H1 (cell line): ENCODE data around the gene PAQR8. TPM values are rescaled to one million over a fixed set of nuclear protein-coding genes. Genes with fewer than 3 reads are reported as not detected.

Source experiments
- CBX8 ChIP-seq: fragments of 300-800, 300-1000 bp; sonication (generic); IDR thresholded peaks from 2 replicates; pipeline ENCODE4 v1.7.1; 2016; ENCODE audit warnings: low read depth, low read length, borderline replicate concordance
- CREB1 ChIP-seq: IDR thresholded peaks from 2 replicates; pipeline ENCODE4 v1.6.1; 2012; ENCODE audit warnings: inconsistent platforms
- HDAC2 ChIP-seq, 2 experiments: fragments of 300-600 bp in 1 of 2; sonication (generic) in 1 of 2; IDR thresholded peaks; 2 replicates each; pipeline ENCODE4 v1.6.1; 2011 to 2012; ENCODE audit warnings: low read depth in 2 of 2, low read length in 2 of 2, mild to moderate bottlenecking in 2 of 2, moderate library complexity in 2 of 2, borderline replicate concordance in 1 of 2, inconsistent platforms in 1 of 2
- PHF8 ChIP-seq: fragments of 200-600 bp; sonication (generic); conservative IDR thresholded peaks from 2 replicates; pipeline ENCODE4 v1.7.1; 2012; ENCODE audit warnings: low read depth, mild to moderate bottlenecking, inconsistent platforms, low read length, moderate library complexity
- RBBP5 ChIP-seq: IDR thresholded peaks from 2 replicates; pipeline ENCODE4 v1.7.1; 2012; ENCODE audit warnings: low read depth, mild to moderate bottlenecking, inconsistent platforms, low read length, moderate library complexity, borderline replicate concordance
- RNF2 ChIP-seq: fragments of 200-900, 300-1000 bp; sonication (generic); IDR thresholded peaks from 2 replicates; pipeline ENCODE4 v1.7.1; 2016; ENCODE audit warnings: borderline replicate concordance, low read depth, mild to moderate bottlenecking, antibody characterized with exemption, low read length; ENCODE audit not compliant: poor library complexity, severe bottlenecking; ENCODE audit errors: missing control alignments
- TAF1 ChIP-seq: IDR thresholded peaks from 2 replicates; pipeline ENCODE4 v1.6.1; 2011; ENCODE audit warnings: mild to moderate bottlenecking, low read depth, low read length
- polyA plus RNA-seq, 7 experiments: library from polyadenylated mRNA; depleted of rRNA in 3 of 7; stranded (reverse) in 5 of 7; unstranded in 2 of 7; fragments of >200 nt in 5 of 7; fragments of 200-250 nt in 2 of 7; gene quantifications; 1 replicate in 5 of 7; 2 replicates in 1 of 7; 4 replicates in 1 of 7; pipeline versions ENCODE4 v1.2.1 to v1.2.3, GENCODE V29; 2011 to 2013; ENCODE audit warnings: missing spikeins in 2 of 7, mixed read lengths in 2 of 7
- total RNA-seq: library from RNA; stranded (reverse); fragmentation: NEBNext Ultra II Directional; extraction: Animal tissue kit (Norgen Biotek cat#: 25700); gene quantifications from 2 replicates; pipeline ENCODE4 v1.2.1, GENCODE V29; 2021
- TF ChIP-seq, protein P1 (sequence below), 3 experiments: IDR thresholded peaks; 1 replicate in 2 of 3; 2 replicates in 1 of 3; pipeline versions ENCODE4 v1.5.1 to v1.6.1; 2011; ENCODE audit warnings: low read length in 3 of 3, mild to moderate bottlenecking in 3 of 3, inconsistent platforms in 2 of 3, low read depth in 1 of 3, moderate library complexity in 1 of 3; ENCODE audit not compliant: insufficient read depth in 1 of 3; ENCODE audit errors: control extremely low read depth in 1 of 3

The PAQR8 gene
- total and polyA plus RNA-seq, 2 of the 8 experiments (the other 6 are each of a cell fraction or from before 2014, with no cell fraction given) = 7.6 to 9.6 TPM

GRCh38 chr6:52328729-52329128, 33.2 kb upstream of the PAQR8 start (continued):
- TF ChIP-seq, protein P1, sequence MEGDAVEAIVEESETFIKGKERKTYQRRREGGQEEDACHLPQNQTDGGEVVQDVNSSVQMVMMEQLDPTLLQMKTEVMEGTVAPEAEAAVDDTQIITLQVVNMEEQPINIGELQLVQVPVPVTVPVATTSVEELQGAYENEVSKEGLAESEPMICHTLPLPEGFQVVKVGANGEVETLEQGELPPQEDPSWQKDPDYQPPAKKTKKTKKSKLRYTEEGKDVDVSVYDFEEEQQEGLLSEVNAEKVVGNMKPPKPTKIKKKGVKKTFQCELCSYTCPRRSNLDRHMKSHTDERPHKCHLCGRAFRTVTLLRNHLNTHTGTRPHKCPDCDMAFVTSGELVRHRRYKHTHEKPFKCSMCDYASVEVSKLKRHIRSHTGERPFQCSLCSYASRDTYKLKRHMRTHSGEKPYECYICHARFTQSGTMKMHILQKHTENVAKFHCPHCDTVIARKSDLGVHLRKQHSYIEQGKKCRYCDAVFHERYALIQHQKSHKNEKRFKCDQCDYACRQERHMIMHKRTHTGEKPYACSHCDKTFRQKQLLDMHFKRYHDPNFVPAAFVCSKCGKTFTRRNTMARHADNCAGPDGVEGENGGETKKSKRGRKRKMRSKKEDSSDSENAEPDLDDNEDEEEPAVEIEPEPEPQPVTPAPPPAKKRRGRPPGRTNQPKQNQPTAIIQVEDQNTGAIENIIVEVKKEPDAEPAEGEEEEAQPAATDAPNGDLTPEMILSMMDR (IDR thresholded peaks at IDR 0.05; ENCODE audit: control extremely low read depth in 1 of 3, insufficient read depth in 1 of 3, low read depth in 1 of 3, low read length in 3 of 3) = no peak
- no peak for TF ChIP-seq CBX8
- TF ChIP-seq RNF2 = no peak
- no peak for TF ChIP-seq TAF1
- TF ChIP-seq RBBP5 = no peak
- TF ChIP-seq PHF8 = no peak
- no peak for TF ChIP-seq CREB1
- no peak for TF ChIP-seq HDAC2 (IDR thresholded peaks at IDR 0.05; ENCODE audit: borderline replicate concordance in 1 of 2, low read depth in 2 of 2, low read length in 2 of 2)
